CD14-positive monocyte (primary cell): ENCODE results near the gene GK. TPM values are rescaled to one million over a fixed set of nuclear protein-coding genes. Genes with fewer than 3 reads are reported as not detected.

Experiments used
- DNase-seq, 3 donors: peaks; one replicate each; pipeline ENCODE4 v3.0.0-alpha.2; 2011 to 2022
- H2AFZ ChIP-seq: 2 replicates; pipeline ENCODE4 v1.6.0; 2012; ENCODE audit warnings: mild to moderate bottlenecking, low read depth, low read length, inconsistent platforms; ENCODE audit not compliant: insufficient read depth, poor library complexity, severe bottlenecking
- H3K27ac ChIP-seq, 2 donors: 1 replicate in 1 of 2; 2 replicates in 1 of 2; pipeline ENCODE4 v1.5.1; 2012 to 2013; ENCODE audit warnings: low read length in 2 of 2, control low read depth in 1 of 2, inconsistent platforms in 1 of 2, low read depth in 1 of 2, mild to moderate bottlenecking in 1 of 2
- H3K27me3 ChIP-seq, 2 donors: one replicate each; pipeline versions ENCODE4 v1.6.0 to v1.6.1; 2011 to 2013; ENCODE audit warnings: low read length in 2 of 2; ENCODE audit not compliant: control insufficient read depth in 2 of 2, insufficient read depth in 2 of 2
- H3K36me3 ChIP-seq, 2 donors: replicated peaks in 1 of 2; 1 replicate in 1 of 2; 2 replicates in 1 of 2; pipeline versions ENCODE4 v1.5.1 to v1.6.1; 2012 to 2013; ENCODE audit warnings: low read length in 2 of 2, control low read depth in 1 of 2, inconsistent platforms in 1 of 2, mild to moderate bottlenecking in 1 of 2; ENCODE audit not compliant: insufficient read depth in 2 of 2, control insufficient read depth in 1 of 2
- H3K4me1 ChIP-seq, 2 donors: 1 replicate in 1 of 2; 2 replicates in 1 of 2; pipeline versions ENCODE4 v1.5.1 to v1.6.1; 2012 to 2013; ENCODE audit warnings: low read length in 2 of 2, control low read depth in 1 of 2, inconsistent platforms in 1 of 2, mild to moderate bottlenecking in 1 of 2, moderate library complexity in 1 of 2; ENCODE audit not compliant: insufficient read depth in 2 of 2, control insufficient read depth in 1 of 2
- H3K4me2 ChIP-seq: replicated peaks from 2 replicates; pipeline ENCODE3; 2012; ENCODE audit warnings: low read length, moderate library complexity, mild to moderate bottlenecking; ENCODE audit not compliant: poor library complexity, severe bottlenecking; ENCODE audit errors: extremely low read depth
- H3K4me3 ChIP-seq, 3 experiments: fragments of 200-600 bp in 1 of 3; sonication (generic) in 1 of 3; replicated peaks in 1 of 3; 1 replicate in 2 of 3; 2 replicates in 1 of 3; pipeline ENCODE4 v1.5.1; 2011 to 2013; ENCODE audit warnings: low read length in 3 of 3, mild to moderate bottlenecking in 3 of 3, control low read depth in 2 of 3, low read depth in 2 of 3, inconsistent platforms in 1 of 3, moderate library complexity in 1 of 3
- H3K79me2 ChIP-seq: 2 replicates; pipeline ENCODE4 v1.6.0; 2012; ENCODE audit warnings: mild to moderate bottlenecking, control low read depth, inconsistent platforms, low read length, moderate library complexity; ENCODE audit not compliant: insufficient read depth
- H3K9ac ChIP-seq: 2 replicates; pipeline ENCODE4 v1.6.0; 2017; ENCODE audit warnings: low read length, mild to moderate bottlenecking; ENCODE audit not compliant: insufficient read depth, poor library complexity, severe bottlenecking
- H3K9me3 ChIP-seq, 2 donors: replicated peaks in 1 of 2; 1 replicate in 1 of 2; 2 replicates in 1 of 2; pipeline versions ENCODE4 v1.5.1 to v1.6.1; 2012 to 2013; ENCODE audit warnings: low read length in 2 of 2, control low read depth in 1 of 2; ENCODE audit not compliant: control insufficient read depth in 1 of 2, insufficient read depth in 1 of 2
- H4K20me1 ChIP-seq: 2 replicates; pipeline ENCODE4 v1.6.0; 2012; ENCODE audit warnings: mild to moderate bottlenecking, low read length, control low read depth, moderate library complexity; ENCODE audit not compliant: insufficient read depth
- H3K27ac Mint-ChIP-seq, 7 donors: one replicate each; pipeline ENCODE4 v1.8.0; 2020; ENCODE audit warnings: mild to moderate bottlenecking in 7 of 7, mixed read lengths in 7 of 7, moderate library complexity in 6 of 7, inconsistent platforms in 2 of 7
- H3K27me3 Mint-ChIP-seq, 3 donors: one replicate each; pipeline ENCODE4 v1.8.0; 2021 to 2022; ENCODE audit warnings: low read depth in 3 of 3, mild to moderate bottlenecking in 3 of 3, mixed read lengths in 3 of 3, moderate library complexity in 3 of 3, inconsistent platforms in 1 of 3
- H3K36me3 Mint-ChIP-seq, 2 donors: one replicate each; pipeline ENCODE4 v1.8.0; 2020; ENCODE audit warnings: mixed read lengths in 2 of 2, inconsistent platforms in 1 of 2, mild to moderate bottlenecking in 1 of 2
- H3K4me1 Mint-ChIP-seq: one replicate; pipeline ENCODE4 v1.8.0; 2020; ENCODE audit warnings: mild to moderate bottlenecking, mixed read lengths
- H3K4me3 Mint-ChIP-seq, 2 donors: one replicate each; pipeline ENCODE4 v1.8.0; 2020; ENCODE audit warnings: mild to moderate bottlenecking in 2 of 2, mixed read lengths in 2 of 2, moderate library complexity in 1 of 2
- H3K9me3 Mint-ChIP-seq, 7 donors: one replicate each; pipeline ENCODE4 v1.8.0; 2020 to 2022; ENCODE audit warnings: mixed read lengths in 7 of 7, mild to moderate bottlenecking in 6 of 7, moderate library complexity in 6 of 7, inconsistent platforms in 2 of 7
- CTCF ChIP-seq: fragments of 200-600 bp; IDR thresholded peaks from one replicate; pipeline ENCODE4 v1.8.0; 2022; ENCODE audit warnings: antibody characterized with exemption, mild to moderate bottlenecking
- WGBS: methylation state at CpG from one replicate; pipeline ENCODE4 v1.1.5; 2013; ENCODE audit warnings: missing lambda C conversion rate; ENCODE audit not compliant: insufficient coverage; 5-methylcytosine and 5-hydroxymethylcytosine counted together
- intact Hi-C, 2 donors: fragments of 100-400 bp; cut with micrococcal nuclease; formaldehyde crosslinking; loops; one replicate each; pipeline versions ENCODE4 v1.15.0 to v1.15.1; 2023
- polyA minus RNA-seq: library from RNA; depleted of rRNA, polyadenylated mRNA; stranded (reverse); fragments of >200 nt; gene quantifications from 2 replicates; pipeline ENCODE4 v1.2.3, GENCODE V29; 2012
- polyA plus RNA-seq, 3 donors: library from polyadenylated mRNA; depleted of rRNA in 1 of 3; unstranded in 2 of 3; stranded (reverse) in 1 of 3; fragments of 300-500 nt in 2 of 3; fragments of >200 nt in 1 of 3; fragmentation: Illumina TruSeq in 2 of 3; gene quantifications; 1 replicate in 2 of 3; 2 replicates in 1 of 3; pipeline ENCODE4 v1.2.3, GENCODE V29; 2012 to 2021
- total RNA-seq, 12 experiments: library from RNA in 1 of 12; stranded (reverse) in 1 of 12; fragments of 120-200 nt in 1 of 12; gene quantifications; one replicate each; pipeline ENCODE4 v1.2.4 and lab custom pipeline; 2013 to 2026; ENCODE audit warnings: mixed read lengths in 6 of 12, inconsistent platforms in 1 of 12

The GK gene
- 35.9 TPM for total RNA-seq (2013)
- polyA plus RNA-seq (10 to 100 TPM; 21.2 to 51.9 (median 41.0) TPM), polyA minus RNA-seq (13.9 and 17.4 TPM in 2 replicates), total RNA-seq (lab: John Stamatoyannopoulos, UW) (95.3 to 355 (median 138) reads per million in 11 experiments)

GRCh38 chrX:30653415-30654131 lies at the start of gene GK:
Gene GK (plus strand): TSS chrX:30653423. CDS start chrX:30653538, 115 bp downstream.
- no peaks in the 10 kb centered on the region for H3K36me3 ChIP-seq
- 0% methylated on average over 8 of the region's 53 CpGs for WGBS
- peaks cover 23% of the 10 kb centered on the region for H3K79me2 ChIP-seq
- intact Hi-C loops, result loop anchor here (10.0 kb wide), 2 partner anchors 79 to 89 kb away; partner anchors contain the start of gene TASL (in 1 of the 2)
- peak within 1 kb of the TSS; percentile 95 for H3K9ac ChIP-seq
- peak within 1 kb of the TSS; percentile 72 for H3K4me2 ChIP-seq
- peaks cover 48 to 52% of the 10 kb centered on the region in 2 donors for H3K4me1 ChIP-seq
- no peak within 1 kb of the TSS for H2AFZ ChIP-seq
- H3K4me1 Mint-ChIP-seq, result peaks cover 42% of the 10 kb centered on the region
- H3K9me3 ChIP-seq, result no peaks in the 10 kb centered on the region
- H3K4me3 ChIP-seq, result peak within 1 kb of the TSS; percentile 78 to 88 (median 83)
- H3K27ac ChIP-seq, result peak within 1 kb of the TSS; percentile 99
- peak within 1 kb of the TSS; percentile 95 to 99 (median 98) for H3K27ac Mint-ChIP-seq
- no peaks in the 10 kb centered on the region for H4K20me1 ChIP-seq
- peaks cover 3 to 4% of the 10 kb centered on the region in 2 donors for H3K36me3 Mint-ChIP-seq
- peaks cover 0 to 29% (median 0%) of the 10 kb centered on the region in 3 donors for H3K27me3 Mint-ChIP-seq
- no peak for TF ChIP-seq CTCF
- peak in 2 of 3 donors; percentile 25 to 54 for DNase-seq
- H3K9me3 Mint-ChIP-seq, result peaks cover 0 to 12% (median 3%) of the 10 kb centered on the region in 7 donors
- H3K4me3 Mint-ChIP-seq, result peak within 1 kb of the TSS; percentile 90 to 91
- peaks cover 0 to 8% of the 10 kb centered on the region in 2 donors for H3K27me3 ChIP-seq

GRCh38 chrX:30607155-30607554 lies 46.1 kb upstream of the GK start:
- H2AFZ ChIP-seq, result no peak overlapping the region
- H3K27me3 ChIP-seq, result no peaks in the 10 kb centered on the region
- no peak overlapping the region for H3K4me3 Mint-ChIP-seq
- H3K36me3 Mint-ChIP-seq, result no peaks in the 10 kb centered on the region
- H3K9ac ChIP-seq, result no peak overlapping the region
- no peaks in the 10 kb centered on the region for H3K9me3 ChIP-seq
- H3K36me3 ChIP-seq, result no peaks in the 10 kb centered on the region
- peaks cover 14% of the 10 kb centered on the region for H3K79me2 ChIP-seq
- TF ChIP-seq CTCF, result no peak
- H4K20me1 ChIP-seq, result no peaks in the 10 kb centered on the region
- peaks cover 0 to 4% (median 0%) of the 10 kb centered on the region in 3 donors for H3K27me3 Mint-ChIP-seq
- H3K4me1 Mint-ChIP-seq, result peaks cover 11% of the 10 kb centered on the region
- no peak overlapping the region for H3K27ac Mint-ChIP-seq
- peaks cover 0 to 5% (median 0%) of the 10 kb centered on the region in 7 donors for H3K9me3 Mint-ChIP-seq
- DNase-seq, result no peak
- no peak overlapping the region for H3K4me3 ChIP-seq
- H3K4me1 ChIP-seq, result peaks cover 8 to 9% of the 10 kb centered on the region in 2 donors
- H3K4me2 ChIP-seq, result no peak overlapping the region
- no peak overlapping the region for H3K27ac ChIP-seq
- WGBS, result 100% methylated on average over 1 of the region's 1 CpG
- intact Hi-C loops, result no loop called here
